Measurements from ENCODE around the gene LHPP. TPM values are rescaled to one million over a fixed set of nuclear protein-coding genes. Genes with fewer than 3 reads are reported as not detected.

Gene LHPP
- total RNA-seq, 1 experiment from 2014 or later = 3.7 TPM

DNA sequence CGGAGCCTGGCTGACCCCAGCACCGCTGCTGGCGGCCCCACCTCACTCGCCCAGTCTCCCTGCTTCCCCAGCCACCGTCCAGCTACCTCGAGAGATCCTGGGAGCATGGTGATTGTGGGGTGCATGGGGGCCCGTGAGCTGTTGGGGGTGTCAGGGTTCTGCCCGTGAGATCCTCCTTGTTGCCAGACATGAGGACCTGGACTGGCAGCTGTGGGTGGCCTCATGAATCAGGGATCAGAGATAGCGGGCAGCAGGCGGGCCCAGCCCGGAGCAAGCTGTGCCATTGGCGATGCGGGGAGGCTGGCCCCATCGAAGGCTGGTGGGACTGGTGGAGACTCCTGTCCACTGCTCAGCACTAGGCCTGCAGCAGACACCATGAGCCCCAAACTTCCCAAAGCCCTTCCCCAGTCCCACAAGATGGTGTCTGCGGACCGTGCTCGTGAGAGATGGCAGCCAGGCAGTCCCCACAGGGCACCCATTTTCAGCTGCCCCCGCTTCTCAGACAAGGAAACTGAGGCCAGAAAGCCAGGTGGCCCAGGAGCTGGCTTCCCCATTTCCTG is 75.6 kb downstream of the LHPP start:
- BruUV-seq (replicated peaks) = no TSS peak
- ChIA-PET POLR2A (no interaction called here), CTCF (interaction anchor here (1.3 to 2.0 kb wide), 2 partner anchors 10 to 204 kb away, joined by 5 to 9 read pairs; no protein-coding TSS in a partner anchor)
- H3K27me3 Mint-ChIP-seq (ENCODE audit: insufficient read depth, unreplicated experiment) = no peaks in the 10 kb centered on the region
- intact Hi-C loops (cut with micrococcal nuclease) = loop anchor here (10.0 kb wide), 1 partner anchor 542 kb away; no protein-coding TSS in a partner anchor
- H3K27ac Mint-ChIP-seq (ENCODE audit: low read depth, unreplicated experiment) = no peak overlapping the region
- H3K4me1 Mint-ChIP-seq (ENCODE audit: insufficient read depth, unreplicated experiment) = peaks cover 4% of the 10 kb centered on the region
- H3K9me3 Mint-ChIP-seq (ENCODE audit: unreplicated experiment) = no peaks in the 10 kb centered on the region
- no peak overlapping the region for H3K4me3 Mint-ChIP-seq (ENCODE audit: unreplicated experiment)
- no peak for DNase-seq (ENCODE audit: unreplicated experiment)
- TF ChIP-seq, protein P1, sequence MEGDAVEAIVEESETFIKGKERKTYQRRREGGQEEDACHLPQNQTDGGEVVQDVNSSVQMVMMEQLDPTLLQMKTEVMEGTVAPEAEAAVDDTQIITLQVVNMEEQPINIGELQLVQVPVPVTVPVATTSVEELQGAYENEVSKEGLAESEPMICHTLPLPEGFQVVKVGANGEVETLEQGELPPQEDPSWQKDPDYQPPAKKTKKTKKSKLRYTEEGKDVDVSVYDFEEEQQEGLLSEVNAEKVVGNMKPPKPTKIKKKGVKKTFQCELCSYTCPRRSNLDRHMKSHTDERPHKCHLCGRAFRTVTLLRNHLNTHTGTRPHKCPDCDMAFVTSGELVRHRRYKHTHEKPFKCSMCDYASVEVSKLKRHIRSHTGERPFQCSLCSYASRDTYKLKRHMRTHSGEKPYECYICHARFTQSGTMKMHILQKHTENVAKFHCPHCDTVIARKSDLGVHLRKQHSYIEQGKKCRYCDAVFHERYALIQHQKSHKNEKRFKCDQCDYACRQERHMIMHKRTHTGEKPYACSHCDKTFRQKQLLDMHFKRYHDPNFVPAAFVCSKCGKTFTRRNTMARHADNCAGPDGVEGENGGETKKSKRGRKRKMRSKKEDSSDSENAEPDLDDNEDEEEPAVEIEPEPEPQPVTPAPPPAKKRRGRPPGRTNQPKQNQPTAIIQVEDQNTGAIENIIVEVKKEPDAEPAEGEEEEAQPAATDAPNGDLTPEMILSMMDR (IDR thresholded peaks at IDR 0.05; ENCODE audit: unreplicated experiment) = no peak
- H3K36me3 Mint-ChIP-seq (ENCODE audit: insufficient read depth, unreplicated experiment) = no peaks in the 10 kb centered on the region

GRCh38 chr10:124537891-124538290 is 76.3 kb downstream of the LHPP start:
- intact Hi-C loops (cut with micrococcal nuclease) = loop anchor here (10.0 kb wide), 1 partner anchor 543 kb away; no protein-coding TSS in a partner anchor
- DNase-seq (ENCODE audit: unreplicated experiment) = no peak
- Mint-ChIP-seq H3K4me3 (ENCODE audit: unreplicated experiment) (no peak overlapping the region), H3K9me3 (ENCODE audit: unreplicated experiment) (no peaks in the 10 kb centered on the region), H3K27ac (ENCODE audit: low read depth, unreplicated experiment) (no peak overlapping the region), H3K4me1 (ENCODE audit: insufficient read depth, unreplicated experiment) (no peaks in the 10 kb centered on the region), H3K27me3 (ENCODE audit: insufficient read depth, unreplicated experiment) (no peaks in the 10 kb centered on the region), H3K36me3 (ENCODE audit: insufficient read depth, unreplicated experiment) (no peaks in the 10 kb centered on the region)
- BruUV-seq (replicated peaks) = no TSS peak
- TF ChIP-seq, protein P1 (IDR thresholded peaks at IDR 0.05; ENCODE audit: unreplicated experiment) = no peak
- CTCF ChIA-PET = interaction anchor here (0.7 to 4.8 kb wide), 6 partner anchors 8 to 289 kb away, joined by 3 to 45 read pairs (median 4); no protein-coding TSS in a partner anchor
- POLR2A ChIA-PET = no interaction called here

- Mint-ChIP-seq H3K9me3 (ENCODE audit: unreplicated experiment) (no peaks in the 10 kb centered on the region), H3K36me3 (ENCODE audit: insufficient read depth, unreplicated experiment) (no peaks in the 10 kb centered on the region), H3K4me3 (ENCODE audit: unreplicated experiment) (no peak overlapping the region), H3K27ac (ENCODE audit: low read depth, unreplicated experiment) (no peak overlapping the region), H3K27me3 (ENCODE audit: insufficient read depth, unreplicated experiment) (no peaks in the 10 kb centered on the region), H3K4me1 (ENCODE audit: insufficient read depth, unreplicated experiment) (no peaks in the 10 kb centered on the region)
- TF ChIP-seq, protein P1 (IDR thresholded peaks at IDR 0.05; ENCODE audit: unreplicated experiment) = no peak
- ChIA-PET CTCF (interaction anchor here (0.6 to 4.8 kb wide), 14 partner anchors 9 to 288 kb away, joined by 3 to 45 read pairs (median 4); no protein-coding TSS in a partner anchor), POLR2A (interaction anchor here (1.2 kb wide), 1 partner anchor 203 kb away, joined by 4 read pairs; no protein-coding TSS in a partner anchor)
- no TSS peak for BruUV-seq (replicated peaks)
- intact Hi-C loops (cut with micrococcal nuclease) = loop anchor here (10.0 kb wide), 1 partner anchor 544 kb away; no protein-coding TSS in a partner anchor
- no peak for DNase-seq (ENCODE audit: unreplicated experiment)
Measured at GRCh38 chr10:124538706-124539105, 77.1 kb downstream of the LHPP start.

DNA sequence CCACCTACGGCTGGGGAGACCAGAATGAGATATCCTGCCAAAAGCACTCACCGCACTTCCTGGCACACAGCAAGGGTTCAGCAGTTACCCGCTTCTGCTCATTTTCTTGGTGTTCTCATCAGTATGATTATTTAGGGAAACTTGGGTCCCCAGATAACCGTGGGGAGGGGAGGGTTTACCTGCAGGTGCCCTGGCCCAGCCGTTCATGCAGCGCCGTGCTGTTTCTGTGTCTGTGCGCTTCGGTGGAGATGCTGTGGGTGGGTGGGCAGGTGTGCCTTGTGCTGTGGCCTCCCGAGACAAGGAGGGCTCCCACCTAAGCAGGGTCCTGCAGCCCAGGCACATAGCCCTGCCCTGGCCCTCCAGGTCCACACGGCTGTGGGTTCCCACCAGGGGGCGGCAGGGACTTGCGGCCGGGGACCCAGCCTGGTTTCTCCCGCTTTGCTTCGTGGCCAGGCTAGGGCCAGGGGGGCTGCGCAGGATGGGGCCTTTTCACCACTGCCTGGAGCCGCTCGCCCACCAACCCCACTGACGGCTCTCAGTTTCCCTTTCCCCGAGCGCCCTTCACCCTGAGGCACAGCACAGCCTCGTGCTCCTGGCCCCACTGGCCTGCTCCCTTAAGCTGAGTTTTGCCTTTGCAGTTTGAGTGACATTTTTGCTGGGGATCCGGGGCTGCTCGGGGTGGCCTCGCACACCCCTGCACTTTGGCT is 78.5 kb downstream of the LHPP start:
- no peaks in the 10 kb centered on the region for H3K4me1 Mint-ChIP-seq (ENCODE audit: insufficient read depth, unreplicated experiment)
- H3K9me3 Mint-ChIP-seq (ENCODE audit: unreplicated experiment) = no peaks in the 10 kb centered on the region
- no peaks in the 10 kb centered on the region for H3K36me3 Mint-ChIP-seq (ENCODE audit: insufficient read depth, unreplicated experiment)
- TF ChIP-seq, protein P1 (IDR thresholded peaks at IDR 0.05; ENCODE audit: unreplicated experiment) = peak; percentile 65
- DNase-seq (ENCODE audit: unreplicated experiment) = peak; percentile 34
- no peak overlapping the region for H3K27ac Mint-ChIP-seq (ENCODE audit: low read depth, unreplicated experiment)
- intact Hi-C loops (cut with micrococcal nuclease) = loop anchor here (1.0 to 10.0 kb wide), 2 partner anchors 201 to 545 kb away; no protein-coding TSS in a partner anchor
- H3K4me3 Mint-ChIP-seq (ENCODE audit: unreplicated experiment) = no peak overlapping the region
- H3K27me3 Mint-ChIP-seq (ENCODE audit: insufficient read depth, unreplicated experiment) = no peaks in the 10 kb centered on the region
- BruUV-seq (replicated peaks) = no TSS peak
- CTCF ChIA-PET = interaction anchor here (0.5 to 4.8 kb wide), 19 partner anchors 10 to 450 kb away, joined by 3 to 45 read pairs (median 4); no protein-coding TSS in a partner anchor
- POLR2A ChIA-PET = interaction anchor here (0.6 to 0.7 kb wide), 2 partner anchors 54 to 172 kb away, joined by 4 to 5 read pairs; no protein-coding TSS in a partner anchor
